ENCODE data around the gene RSPO4. TPM values are rescaled to one million over a fixed set of nuclear protein-coding genes. Genes with fewer than 3 reads are reported as not detected.

Gene RSPO4
- total and polyA plus RNA-seq, 2 donors (not counting 3 experiments of a cell fraction or from before 2014, with no cell fraction given), result not detected

DNA sequence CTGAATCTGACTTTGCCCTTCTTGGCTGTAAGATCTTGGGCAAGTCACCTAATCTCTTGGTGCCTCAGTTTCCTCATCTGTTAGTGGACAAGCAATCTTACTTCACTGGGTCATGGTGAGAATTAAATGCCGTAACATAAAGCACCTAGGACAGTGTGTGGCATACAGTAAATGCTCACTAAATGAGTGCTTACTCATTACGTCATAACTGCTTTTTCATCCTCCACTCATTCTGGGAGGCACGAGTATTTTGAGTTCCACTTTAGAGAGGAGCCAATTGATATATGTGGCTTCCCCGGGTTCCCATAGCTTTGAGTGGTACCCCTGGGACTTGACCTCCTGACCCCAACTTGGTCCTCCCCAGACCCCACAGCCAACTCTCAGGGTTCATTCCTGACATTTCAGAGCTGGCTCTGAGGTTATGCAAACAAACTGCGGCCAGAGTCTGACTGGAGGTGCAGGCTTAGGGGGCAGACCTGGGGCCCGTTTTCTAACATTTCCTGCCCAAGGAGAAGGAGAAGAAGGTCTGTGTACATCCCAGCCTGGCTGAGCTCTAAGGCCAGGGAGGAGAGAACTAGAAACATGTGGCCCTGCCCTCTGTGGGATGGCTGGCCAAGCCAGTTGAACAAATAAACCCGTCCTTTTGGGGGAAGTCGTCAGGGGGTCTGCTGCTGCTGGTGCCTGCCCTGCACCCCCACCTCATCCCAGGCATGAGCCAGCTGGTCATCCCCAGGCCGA lies 91.8 kb downstream of the RSPO4 start:
- Histone ChIP-seq H3K9me1 (replicated peaks; ENCODE audit: control insufficient read depth, extremely low read depth, insufficient read depth, low read length) (no peaks in the 10 kb centered on the region), H3K9me3 (replicated peaks; ENCODE audit: control insufficient read depth, insufficient read depth, low read length) (no peaks in the 10 kb centered on the region), H3K27me3 (ENCODE audit: control insufficient read depth in 2 of 2, insufficient read depth in 2 of 2, low read length in 2 of 2) (no peaks in the 10 kb centered on the region), H3K27ac (ENCODE audit: insufficient read depth, low read depth, low read length) (no peak overlapping the region), H4K20me1 (replicated peaks; ENCODE audit: control insufficient read depth, extremely low read depth, insufficient read depth, low read length) (no peaks in the 10 kb centered on the region), H3K4me3 (replicated peaks in 1 of 3; ENCODE audit: insufficient read depth in 1 of 3, low read depth in 1 of 3, low read length in 3 of 3) (no peak overlapping the region), H3K36me3 (ENCODE audit: control insufficient read depth in 2 of 2, extremely low read depth in 1 of 2, insufficient read depth in 2 of 2, low read length in 2 of 2) (no peaks in the 10 kb centered on the region), H2AFZ (ENCODE audit: low read depth, low read length) (no peak overlapping the region), H3K4me2 (ENCODE audit: insufficient read depth, low read length) (no peak overlapping the region), H3K9ac (replicated peaks; ENCODE audit: extremely low read depth, insufficient read depth, low read length) (no peak overlapping the region), H3K4me1 (ENCODE audit: control insufficient read depth, extremely low read depth, insufficient read depth, low read length) (no peaks in the 10 kb centered on the region), H3K79me2 (ENCODE audit: control insufficient read depth, insufficient read depth, low read length) (no peaks in the 10 kb centered on the region)
- no peak for FAIRE-seq
- BruUV-seq (replicated peaks), result no TSS peak
- dilution Hi-C loops (cut with MboI; ENCODE audit: extremely low pct_ligation_motif_present, low sequenced_read_pairs), result no loop called here
- ChIA-PET POLR2A (no interaction called here), CTCF (interaction anchor here (1.1 kb wide), 2 partner anchors 25 to 91 kb away, joined by 3 read pairs; no protein-coding TSS in a partner anchor)
- intact Hi-C loops (cut with micrococcal nuclease), result no loop called here
- DNase-seq (ENCODE audit: low read depth, low spot score), result no peak
- TF ChIP-seq FOS (IDR thresholded peaks at IDR 0.05; ENCODE audit: borderline replicate concordance, insufficient read depth, low read length) (no peak), EZH2 (IDR thresholded peaks at IDR 0.05; ENCODE audit: borderline replicate concordance, low read depth, low read length, severe bottlenecking) (no peak), POLR2A (IDR thresholded peaks at IDR 0.05; ENCODE audit: low read depth, low read length) (no peak), JUN (IDR thresholded peaks at IDR 0.05; ENCODE audit: borderline replicate concordance, insufficient read depth, insufficient read length, low read depth) (no peak), GATA2 (IDR thresholded peaks at IDR 0.05; ENCODE audit: insufficient read depth, insufficient read length, low read depth, low read length) (no peak), POLR2AphosphoS5 (IDR thresholded peaks at IDR 0.05; ENCODE audit: insufficient read depth, low read depth, low read length) (no peak)
- TF ChIP-seq, protein P1, sequence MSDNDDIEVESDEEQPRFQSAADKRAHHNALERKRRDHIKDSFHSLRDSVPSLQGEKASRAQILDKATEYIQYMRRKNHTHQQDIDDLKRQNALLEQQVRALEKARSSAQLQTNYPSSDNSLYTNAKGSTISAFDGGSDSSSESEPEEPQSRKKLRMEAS (IDR thresholded peaks at IDR 0.05; ENCODE audit: insufficient read depth, insufficient read length), result no peak

DNA sequence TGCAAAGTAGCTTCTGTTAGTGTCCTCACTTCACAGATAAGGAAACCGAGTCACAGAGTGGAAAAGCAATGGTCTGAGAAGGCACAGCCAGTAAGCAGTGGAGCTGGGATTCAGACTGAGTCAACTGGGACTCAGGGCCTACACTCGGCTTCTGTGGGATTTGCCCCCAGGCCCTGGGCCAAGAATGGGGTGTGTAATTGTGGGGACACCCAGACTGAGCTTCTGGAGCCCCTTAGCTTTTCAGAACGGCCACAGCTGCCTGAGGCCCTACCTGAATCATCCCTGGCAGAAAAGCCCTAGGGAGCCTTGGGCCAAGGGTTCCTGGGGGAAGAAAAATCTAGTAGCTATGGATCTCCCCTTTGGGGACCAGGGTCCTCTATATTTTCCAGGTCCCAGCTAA lies 92.5 kb downstream of the RSPO4 start:
- no peak overlapping the region for H3K4me2 ChIP-seq (ENCODE audit: insufficient read depth, low read length)
- no peaks in the 10 kb centered on the region for H4K20me1 ChIP-seq (replicated peaks; ENCODE audit: control insufficient read depth, extremely low read depth, insufficient read depth, low read length)
- no peaks in the 10 kb centered on the region for H3K79me2 ChIP-seq (ENCODE audit: control insufficient read depth, insufficient read depth, low read length)
- no TSS peak for BruUV-seq (replicated peaks)
- POLR2A ChIA-PET, result no interaction called here
- no peak overlapping the region for H2AFZ ChIP-seq (ENCODE audit: low read depth, low read length)
- dilution Hi-C loops (cut with MboI; ENCODE audit: extremely low pct_ligation_motif_present, low sequenced_read_pairs) (no loop called here), intact Hi-C loops (cut with micrococcal nuclease) (no loop called here)
- no peak for DNase-seq (ENCODE audit: low read depth, low spot score)
- no peaks in the 10 kb centered on the region for H3K36me3 ChIP-seq (ENCODE audit: control insufficient read depth in 2 of 2, extremely low read depth in 1 of 2, insufficient read depth in 2 of 2, low read length in 2 of 2)
- no peak for FAIRE-seq
- no peaks in the 10 kb centered on the region for H3K9me3 ChIP-seq (replicated peaks; ENCODE audit: control insufficient read depth, insufficient read depth, low read length)
- H3K4me1 ChIP-seq (ENCODE audit: control insufficient read depth, extremely low read depth, insufficient read depth, low read length), result no peaks in the 10 kb centered on the region
- TF ChIP-seq GATA2 (IDR thresholded peaks at IDR 0.05; ENCODE audit: insufficient read depth, insufficient read length, low read depth, low read length) (no peak), POLR2AphosphoS5 (IDR thresholded peaks at IDR 0.05; ENCODE audit: insufficient read depth, low read depth, low read length) (no peak), FOS (IDR thresholded peaks at IDR 0.05; ENCODE audit: borderline replicate concordance, insufficient read depth, low read length) (no peak), MYC (IDR thresholded peaks at IDR 0.05; ENCODE audit: low read depth, low read length) (no peak), EZH2 (IDR thresholded peaks at IDR 0.05; ENCODE audit: borderline replicate concordance, low read depth, low read length, severe bottlenecking) (no peak), POLR2A (IDR thresholded peaks at IDR 0.05; ENCODE audit: low read depth, low read length) (no peak), JUN (IDR thresholded peaks at IDR 0.05; ENCODE audit: borderline replicate concordance, insufficient read depth, insufficient read length, low read depth) (no peak)
- TF ChIP-seq, protein P1 (IDR thresholded peaks at IDR 0.05; ENCODE audit: insufficient read depth, insufficient read length), result no peak
- TF ChIP-seq, protein P2, sequence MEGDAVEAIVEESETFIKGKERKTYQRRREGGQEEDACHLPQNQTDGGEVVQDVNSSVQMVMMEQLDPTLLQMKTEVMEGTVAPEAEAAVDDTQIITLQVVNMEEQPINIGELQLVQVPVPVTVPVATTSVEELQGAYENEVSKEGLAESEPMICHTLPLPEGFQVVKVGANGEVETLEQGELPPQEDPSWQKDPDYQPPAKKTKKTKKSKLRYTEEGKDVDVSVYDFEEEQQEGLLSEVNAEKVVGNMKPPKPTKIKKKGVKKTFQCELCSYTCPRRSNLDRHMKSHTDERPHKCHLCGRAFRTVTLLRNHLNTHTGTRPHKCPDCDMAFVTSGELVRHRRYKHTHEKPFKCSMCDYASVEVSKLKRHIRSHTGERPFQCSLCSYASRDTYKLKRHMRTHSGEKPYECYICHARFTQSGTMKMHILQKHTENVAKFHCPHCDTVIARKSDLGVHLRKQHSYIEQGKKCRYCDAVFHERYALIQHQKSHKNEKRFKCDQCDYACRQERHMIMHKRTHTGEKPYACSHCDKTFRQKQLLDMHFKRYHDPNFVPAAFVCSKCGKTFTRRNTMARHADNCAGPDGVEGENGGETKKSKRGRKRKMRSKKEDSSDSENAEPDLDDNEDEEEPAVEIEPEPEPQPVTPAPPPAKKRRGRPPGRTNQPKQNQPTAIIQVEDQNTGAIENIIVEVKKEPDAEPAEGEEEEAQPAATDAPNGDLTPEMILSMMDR (IDR thresholded peaks at IDR 0.05; ENCODE audit: extremely low read depth in 1 of 2, insufficient read depth in 1 of 2, low read depth in 1 of 2, low read length in 2 of 2), result no peak
- H3K27ac ChIP-seq (ENCODE audit: insufficient read depth, low read depth, low read length), result no peak overlapping the region
- H3K9me1 ChIP-seq (replicated peaks; ENCODE audit: control insufficient read depth, extremely low read depth, insufficient read depth, low read length), result no peaks in the 10 kb centered on the region
- H3K9ac ChIP-seq (replicated peaks; ENCODE audit: extremely low read depth, insufficient read depth, low read length), result no peak overlapping the region
- H3K4me3 ChIP-seq (replicated peaks in 1 of 3; ENCODE audit: insufficient read depth in 1 of 3, low read depth in 1 of 3, low read length in 3 of 3), result no peak overlapping the region
- no peaks in the 10 kb centered on the region for H3K27me3 ChIP-seq (ENCODE audit: control insufficient read depth in 2 of 2, insufficient read depth in 2 of 2, low read length in 2 of 2)
- CTCF ChIA-PET, result interaction anchor here (1.1 kb wide), 2 partner anchors 25 to 91 kb away, joined by 3 read pairs; no protein-coding TSS in a partner anchor
